Erythroblast (primary cell): ENCODE results near the gene KMT5B.

Source experiments
- GATA1 ChIP-seq: IDR thresholded peaks from 2 replicates; pipeline ENCODE4 v1.6.1; 2011; ENCODE audit warnings: low read depth, mild to moderate bottlenecking, control low read depth, low read length, moderate library complexity
- POLR2A ChIP-seq: IDR thresholded peaks from 2 replicates; pipeline ENCODE4 v1.6.1; 2011; ENCODE audit warnings: mild to moderate bottlenecking, low read length

DNA sequence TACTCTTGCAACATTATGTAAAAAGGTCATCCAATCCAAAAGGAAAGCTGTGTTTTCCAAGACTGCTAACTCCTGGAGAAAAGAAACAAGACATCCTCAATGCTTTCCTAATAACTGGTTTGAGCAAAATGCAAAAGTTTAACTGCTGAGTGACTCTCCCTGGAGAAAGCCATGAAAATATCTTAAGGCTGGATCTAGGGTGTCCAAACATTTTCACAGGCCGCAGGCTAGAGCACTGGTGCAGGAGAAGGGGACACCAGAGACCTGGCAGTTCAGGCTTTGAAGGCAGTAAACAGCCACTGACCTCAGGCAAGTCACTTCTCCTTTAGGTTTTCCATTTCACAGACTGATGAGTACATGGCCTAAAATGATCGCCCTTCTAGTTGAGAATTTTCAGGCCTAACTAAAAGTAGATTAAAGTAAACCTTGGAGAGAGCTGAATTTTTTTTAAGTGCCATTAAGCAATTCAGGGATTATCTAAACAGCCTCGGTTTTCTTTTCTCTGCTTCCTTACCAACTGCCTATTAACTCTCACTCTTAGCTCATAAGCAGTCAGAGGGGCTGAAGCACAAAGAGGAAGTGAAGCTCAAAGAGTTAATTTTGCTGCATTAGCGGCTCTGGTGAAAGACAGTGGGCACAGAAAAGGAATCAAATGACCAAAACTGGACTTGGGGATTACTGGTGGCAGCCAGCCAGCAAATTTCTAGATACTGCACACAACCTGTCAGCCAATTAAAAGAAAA is 94.2 kb downstream of the KMT5B start:
- TF ChIP-seq POLR2A: peak; percentile 13
- no peak for TF ChIP-seq GATA1
